WI38 (cell line): Measurements from ENCODE around the gene PLA2G4D.

Source experiments
- H3K4me3 ChIP-seq: 2 replicates; pipeline ENCODE4 v1.5.1; 2011; ENCODE audit warnings: low read depth, mild to moderate bottlenecking, control low read depth, low read length
- CTCF ChIP-seq: IDR thresholded peaks from 2 replicates; pipeline ENCODE4 v1.5.1; 2012; ENCODE audit warnings: low read depth, mild to moderate bottlenecking, control low read depth, low read length

The PLA2G4D gene

GRCh38 chr15:42108806-42109205 lies 14.4 kb upstream of the PLA2G4D start:
- no peak for TF ChIP-seq CTCF

GRCh38 chr15:42108189-42108588 lies 13.8 kb upstream of the PLA2G4D start:
- H3K4me3 ChIP-seq = no peak overlapping the region
- no peak for TF ChIP-seq CTCF

More at GRCh38 chr15:42108806-42109205, 14.4 kb upstream of the PLA2G4D start:
- H3K4me3 ChIP-seq = no peak overlapping the region

- no peak for TF ChIP-seq CTCF
- H3K4me3 ChIP-seq = no peak overlapping the region
These were observed 13.1 kb upstream of the PLA2G4D start for GRCh38 chr15:42107473-42107872.

- no peak for TF ChIP-seq CTCF
- H3K4me3 ChIP-seq = no peak overlapping the region
These were observed 11.9 kb upstream of the PLA2G4D start for GRCh38 chr15:42106288-42106687.

- H3K4me3 ChIP-seq = no peak overlapping the region
- no peak for TF ChIP-seq CTCF
These were observed 9.9 kb upstream of the PLA2G4D start for GRCh38 chr15:42104095-42104891.

GRCh38 chr15:42102646-42103235 lies 8.4 kb upstream of the PLA2G4D start:
- H3K4me3 ChIP-seq = no peak overlapping the region
- no peak for TF ChIP-seq CTCF

- TF ChIP-seq CTCF = no peak
- H3K4me3 ChIP-seq = no peak overlapping the region
These were observed 7.5 kb upstream of the PLA2G4D start for GRCh38 chr15:42101861-42102260.
